ENCODE measurements around the gene DENND1B.

DENND1B gene

DNA sequence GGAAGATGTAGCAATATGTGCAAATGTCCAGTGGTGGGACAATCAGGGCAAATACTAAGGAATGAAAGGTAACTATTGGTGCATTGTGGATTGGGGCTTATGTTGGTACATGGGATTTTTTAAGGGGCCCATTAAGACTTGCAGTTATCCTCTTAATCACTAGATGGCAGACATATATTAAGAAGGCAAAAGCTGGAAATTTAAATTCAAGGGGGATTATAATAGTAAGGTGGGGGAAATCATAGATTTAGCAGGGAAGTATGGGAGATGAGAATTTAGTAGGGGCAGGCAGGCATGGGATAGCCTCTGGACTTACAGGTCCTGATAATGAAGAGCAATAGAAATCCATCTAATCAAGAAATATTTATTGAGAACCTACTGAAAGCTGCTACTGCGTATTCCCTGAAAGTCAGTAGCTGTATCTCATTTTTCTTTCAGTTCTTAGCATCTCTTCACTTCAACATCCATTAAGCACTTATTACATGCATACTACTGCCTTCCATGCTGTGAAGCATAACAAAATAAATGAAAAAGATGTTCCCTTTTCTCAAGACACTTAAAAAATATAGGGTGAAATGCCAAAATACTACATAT is 255.4 kb downstream of the DENND1B start:
- Histone ChIP-seq H4K20me1 (ENCODE audit: insufficient read depth, low read length) (no peaks in the 10 kb centered on the region), H3K27me3 (replicated peaks; ENCODE audit: insufficient read depth, low read length) (no peaks in the 10 kb centered on the region), H3K4me1 (ENCODE audit: low read length) (no peaks in the 10 kb centered on the region), H3K9me2 (replicated peaks; ENCODE audit: insufficient read depth, low read length) (no peaks in the 10 kb centered on the region), H2AFZ (ENCODE audit: low read length) (no peak overlapping the region), H3K9ac (ENCODE audit: low read length) (no peak overlapping the region), H3K36me3 (replicated peaks; ENCODE audit: insufficient read depth, low read length) (no peaks in the 10 kb centered on the region), H3K9me3 (replicated peaks; ENCODE audit: insufficient read depth, low read length) (no peaks in the 10 kb centered on the region), H3K4me2 (ENCODE audit: low read depth, low read length) (no peak overlapping the region), H3F3A (ENCODE audit: insufficient read depth, low read length) (0 out of 2 replicates have a peak, but pooled peaks cover 2% of the 10 kb centered on the region), H3K4me3 (ENCODE audit: low read length) (no peak overlapping the region), H3K79me2 (ENCODE audit: low read length) (no peaks in the 10 kb centered on the region), H3K27ac (ENCODE audit: low read length) (no peak overlapping the region)
- peak; percentile 17 for DNase-seq
- TF ChIP-seq EZH2phosphoT487 (IDR thresholded peaks at IDR 0.05; ENCODE audit: low read length): no peak
- TF ChIP-seq, protein P1, sequence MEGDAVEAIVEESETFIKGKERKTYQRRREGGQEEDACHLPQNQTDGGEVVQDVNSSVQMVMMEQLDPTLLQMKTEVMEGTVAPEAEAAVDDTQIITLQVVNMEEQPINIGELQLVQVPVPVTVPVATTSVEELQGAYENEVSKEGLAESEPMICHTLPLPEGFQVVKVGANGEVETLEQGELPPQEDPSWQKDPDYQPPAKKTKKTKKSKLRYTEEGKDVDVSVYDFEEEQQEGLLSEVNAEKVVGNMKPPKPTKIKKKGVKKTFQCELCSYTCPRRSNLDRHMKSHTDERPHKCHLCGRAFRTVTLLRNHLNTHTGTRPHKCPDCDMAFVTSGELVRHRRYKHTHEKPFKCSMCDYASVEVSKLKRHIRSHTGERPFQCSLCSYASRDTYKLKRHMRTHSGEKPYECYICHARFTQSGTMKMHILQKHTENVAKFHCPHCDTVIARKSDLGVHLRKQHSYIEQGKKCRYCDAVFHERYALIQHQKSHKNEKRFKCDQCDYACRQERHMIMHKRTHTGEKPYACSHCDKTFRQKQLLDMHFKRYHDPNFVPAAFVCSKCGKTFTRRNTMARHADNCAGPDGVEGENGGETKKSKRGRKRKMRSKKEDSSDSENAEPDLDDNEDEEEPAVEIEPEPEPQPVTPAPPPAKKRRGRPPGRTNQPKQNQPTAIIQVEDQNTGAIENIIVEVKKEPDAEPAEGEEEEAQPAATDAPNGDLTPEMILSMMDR (IDR thresholded peaks at IDR 0.05; ENCODE audit: low read length): peak; percentile 57
- no peak for TF ChIP-seq EZH2 (optimal IDR thresholded peaks at IDR 0.05; ENCODE audit: low read depth, low read length)

DNA sequence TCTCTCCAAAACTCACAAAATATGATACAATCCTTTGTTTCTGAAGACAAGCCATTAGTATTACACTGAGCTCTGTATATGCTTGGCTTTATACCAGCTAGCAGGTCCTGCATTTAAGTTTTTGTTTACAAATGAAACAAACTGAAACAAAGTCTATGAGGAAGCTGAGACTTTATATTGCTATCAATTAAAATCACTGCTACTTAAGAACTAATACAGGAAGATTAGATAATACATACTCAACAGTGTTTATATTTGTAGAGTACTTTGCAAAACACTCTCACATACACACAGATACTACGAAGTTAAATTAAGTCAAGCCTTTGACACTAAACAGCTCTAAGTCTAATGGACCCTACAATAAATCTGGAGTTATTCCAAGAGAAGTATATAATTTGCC is 259.9 kb downstream of the DENND1B start:
- no peaks in the 10 kb centered on the region for H3K27me3 ChIP-seq (replicated peaks; ENCODE audit: insufficient read depth, low read length)
- H3K9me3 ChIP-seq (replicated peaks; ENCODE audit: insufficient read depth, low read length): no peaks in the 10 kb centered on the region
- H3K27ac ChIP-seq (ENCODE audit: low read length): no peak overlapping the region
- H3K9me2 ChIP-seq (replicated peaks; ENCODE audit: insufficient read depth, low read length): no peaks in the 10 kb centered on the region
- H3K4me1 ChIP-seq (ENCODE audit: low read length): no peaks in the 10 kb centered on the region
- H4K20me1 ChIP-seq (ENCODE audit: insufficient read depth, low read length): no peaks in the 10 kb centered on the region
- DNase-seq: no peak
- H3K9ac ChIP-seq (ENCODE audit: low read length): no peak overlapping the region
- H2AFZ ChIP-seq (ENCODE audit: low read length): no peak overlapping the region
- TF ChIP-seq EZH2 (optimal IDR thresholded peaks at IDR 0.05; ENCODE audit: low read depth, low read length) (no peak), EZH2phosphoT487 (IDR thresholded peaks at IDR 0.05; ENCODE audit: low read length) (no peak)
- TF ChIP-seq, protein P1 (IDR thresholded peaks at IDR 0.05; ENCODE audit: low read length): no peak
- no peaks in the 10 kb centered on the region for H3F3A ChIP-seq (ENCODE audit: insufficient read depth, low read length)
- peaks cover 6% of the 10 kb centered on the region; the same call in 1 of the 2 replicates for H3K36me3 ChIP-seq (replicated peaks; ENCODE audit: insufficient read depth, low read length)
- H3K79me2 ChIP-seq (ENCODE audit: low read length): no peaks in the 10 kb centered on the region
- no peak overlapping the region for H3K4me3 ChIP-seq (ENCODE audit: low read length)
- H3K4me2 ChIP-seq (ENCODE audit: low read depth, low read length): no peak overlapping the region

DNA sequence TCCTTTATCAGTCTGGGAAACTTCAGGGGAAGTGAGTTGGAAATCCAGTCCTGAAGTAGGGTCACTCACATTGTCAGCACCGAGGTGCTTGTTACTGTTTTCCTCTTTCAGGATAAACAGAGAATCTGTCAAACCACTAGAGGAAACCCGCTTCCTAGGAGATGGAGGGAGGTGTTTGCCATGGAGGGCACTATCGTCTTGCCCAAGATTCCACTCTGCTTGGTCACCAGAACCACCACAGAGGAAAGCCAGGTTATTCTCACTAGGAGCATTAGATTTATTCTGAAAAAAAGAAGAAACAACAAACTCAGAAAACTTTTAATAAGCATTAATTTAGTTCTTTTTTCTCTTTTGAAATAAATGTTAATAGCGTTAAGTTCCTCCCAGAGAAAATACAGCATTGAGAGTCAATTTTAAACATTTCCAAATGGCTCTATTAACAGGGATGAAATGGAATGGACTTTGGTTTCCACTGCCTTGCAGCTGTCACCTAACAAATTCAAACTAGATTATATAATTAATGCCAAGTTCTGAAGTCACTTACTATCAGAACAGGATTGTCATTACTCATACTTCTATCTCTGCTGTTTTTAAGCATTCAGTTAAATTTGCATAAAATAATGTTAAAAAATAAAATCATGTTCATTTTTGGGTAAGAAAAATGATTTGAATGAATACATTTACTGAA is 264.4 kb downstream of the DENND1B start:
- no peaks in the 10 kb centered on the region for H3K79me2 ChIP-seq (ENCODE audit: low read length)
- TF ChIP-seq, protein P1 (IDR thresholded peaks at IDR 0.05; ENCODE audit: low read length): no peak
- TF ChIP-seq EZH2phosphoT487 (IDR thresholded peaks at IDR 0.05; ENCODE audit: low read length): no peak
- TF ChIP-seq EZH2 (optimal IDR thresholded peaks at IDR 0.05; ENCODE audit: low read depth, low read length): no peak
- no peaks in the 10 kb centered on the region for H3K27me3 ChIP-seq (replicated peaks; ENCODE audit: insufficient read depth, low read length)
- H3K9ac ChIP-seq (ENCODE audit: low read length): no peak overlapping the region
- H3K4me3 ChIP-seq (ENCODE audit: low read length): no peak overlapping the region
- no peak overlapping the region for H3K27ac ChIP-seq (ENCODE audit: low read length)
- no peak overlapping the region for H3K4me2 ChIP-seq (ENCODE audit: low read depth, low read length)
- H3K4me1 ChIP-seq (ENCODE audit: low read length): no peaks in the 10 kb centered on the region
- H2AFZ ChIP-seq (ENCODE audit: low read length): no peak overlapping the region
- H4K20me1 ChIP-seq (ENCODE audit: insufficient read depth, low read length): no peaks in the 10 kb centered on the region
- H3K9me2 ChIP-seq (replicated peaks; ENCODE audit: insufficient read depth, low read length): no peaks in the 10 kb centered on the region
- H3F3A ChIP-seq (ENCODE audit: insufficient read depth, low read length): no peaks in the 10 kb centered on the region
- peaks cover 8% of the 10 kb centered on the region; the same call in 1 of the 2 replicates for H3K36me3 ChIP-seq (replicated peaks; ENCODE audit: insufficient read depth, low read length)
- no peaks in the 10 kb centered on the region for H3K9me3 ChIP-seq (replicated peaks; ENCODE audit: insufficient read depth, low read length)
- DNase-seq: no peak

Measured in MM.1S (cell line).